Stimulated activated CD4-positive, alpha-beta T cell treated with anti-CD3 and anti-CD28 coated beads, Interleukin-1b, Interleukin-23, amount 100 ng/mL, for 1 hour (primary cell): Measurements from ENCODE around the gene GPRASP2.
"Not testable (repeated sequence)": the region's sequence is repeated elsewhere in the genome, so short reads cannot be mapped to it uniquely, and the experiment has no call there.

Experiments
- DNase-seq, 2 donors: peaks; one replicate each; pipeline ENCODE4 v3.0.0-alpha.2; 2020; ENCODE audit warnings: low read depth in 2 of 2

GPRASP2 gene

DNA sequence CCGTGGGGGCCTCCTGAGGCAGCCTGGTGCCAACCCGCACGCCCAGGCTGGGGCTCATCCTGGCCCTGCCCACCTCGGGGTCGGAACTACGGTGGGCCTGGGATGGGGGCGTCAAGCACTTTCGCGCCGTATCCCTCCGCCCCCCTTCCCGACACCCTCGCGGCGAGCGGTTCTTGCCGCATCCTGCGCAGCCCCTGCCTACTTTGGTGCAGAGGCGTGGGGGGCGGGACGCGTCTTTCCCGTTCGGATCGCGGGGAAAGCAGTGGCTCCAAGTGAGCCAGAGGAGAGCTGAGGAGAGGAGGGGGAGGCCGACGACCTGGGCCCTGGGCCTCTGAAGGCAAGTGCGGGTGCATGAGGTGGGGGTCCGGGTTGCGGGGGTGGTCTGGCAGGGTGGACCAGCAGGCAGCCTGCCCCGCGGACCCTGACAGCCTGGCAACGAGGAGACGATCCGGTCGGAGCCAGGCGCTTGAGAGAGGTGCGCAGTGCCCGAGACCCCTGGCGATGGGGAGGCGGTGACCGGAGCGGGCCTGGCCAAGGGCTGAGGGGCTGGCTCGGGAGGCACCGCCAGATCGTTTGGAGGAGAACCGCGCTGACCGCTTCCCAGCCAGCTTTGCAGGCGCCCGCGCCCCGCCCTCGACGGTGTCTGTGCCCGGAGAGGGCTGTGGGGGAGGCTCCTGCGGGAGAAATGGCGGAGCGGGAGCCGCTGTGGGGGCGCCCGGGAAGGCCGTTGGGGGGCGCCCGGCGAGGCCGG is at the start of gene GPRASP2:
Gene GPRASP2, plus strand, starts transcription at position 233 of the 751 bp plus-strand sequence. CDS start 2,422 bp downstream, outside the sequence.
- no peak for DNase-seq

DNA sequence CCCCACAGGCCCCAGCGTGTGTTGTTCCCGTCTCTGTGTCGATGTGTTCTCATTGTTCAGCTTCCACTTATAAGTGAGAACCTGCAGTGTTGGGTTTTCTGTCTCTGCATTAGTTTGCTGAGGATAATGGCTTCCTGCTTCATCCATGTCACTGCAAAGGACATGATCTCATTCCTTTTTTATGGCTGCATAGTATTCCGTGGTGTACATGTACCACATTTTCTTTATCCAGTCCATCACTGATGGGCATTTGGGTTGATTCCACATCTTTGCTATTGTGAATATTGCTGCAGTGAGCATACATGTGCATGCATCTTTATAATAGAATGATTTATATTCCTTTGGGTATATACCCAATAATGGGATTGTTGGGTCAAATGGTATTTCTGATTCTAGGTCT is 48.4 kb upstream of the GPRASP2 start:
- DNase-seq, result not testable (repeated sequence)

DNA sequence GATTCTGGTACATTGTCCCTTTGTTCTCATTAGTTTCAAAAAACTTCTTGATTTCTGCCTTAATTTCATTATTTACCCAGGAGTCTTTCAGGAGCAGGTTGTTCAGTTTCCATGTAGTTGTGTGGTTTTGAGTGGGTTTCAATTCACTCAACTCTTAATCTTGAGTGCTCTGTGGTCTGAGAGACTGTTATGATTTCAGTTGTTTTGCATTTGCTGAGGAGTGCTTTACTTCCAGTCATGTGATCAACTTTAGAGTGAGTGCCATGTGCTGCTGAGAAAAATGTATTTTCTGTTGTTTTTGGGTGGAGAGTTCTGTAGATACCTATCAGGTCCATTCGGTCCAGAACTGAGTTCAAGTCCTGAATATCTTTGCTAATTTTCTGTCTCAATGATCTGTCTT is 45.2 kb upstream of the GPRASP2 start:
- not testable (repeated sequence) for DNase-seq

DNA sequence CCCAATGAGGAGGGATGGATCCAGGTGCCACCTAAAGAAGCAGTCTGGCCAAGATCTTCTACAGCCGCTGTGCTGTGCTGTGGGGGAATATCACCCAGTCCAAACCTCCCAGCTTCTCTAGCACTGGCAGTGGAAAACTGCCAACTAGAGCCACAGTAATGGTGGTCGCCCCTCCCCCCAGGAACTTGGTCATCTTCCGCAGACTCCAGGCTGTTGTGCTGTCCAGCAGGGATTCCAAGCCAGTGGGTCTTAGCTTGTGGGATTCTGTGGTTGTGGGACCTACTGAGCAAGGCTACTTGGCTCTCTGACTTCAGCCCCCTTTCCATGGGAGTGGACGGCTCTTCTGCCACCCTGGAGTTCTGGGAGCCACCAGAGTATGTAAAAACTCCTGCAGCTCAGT is 42.7 kb upstream of the GPRASP2 start:
- no peak for DNase-seq

DNA sequence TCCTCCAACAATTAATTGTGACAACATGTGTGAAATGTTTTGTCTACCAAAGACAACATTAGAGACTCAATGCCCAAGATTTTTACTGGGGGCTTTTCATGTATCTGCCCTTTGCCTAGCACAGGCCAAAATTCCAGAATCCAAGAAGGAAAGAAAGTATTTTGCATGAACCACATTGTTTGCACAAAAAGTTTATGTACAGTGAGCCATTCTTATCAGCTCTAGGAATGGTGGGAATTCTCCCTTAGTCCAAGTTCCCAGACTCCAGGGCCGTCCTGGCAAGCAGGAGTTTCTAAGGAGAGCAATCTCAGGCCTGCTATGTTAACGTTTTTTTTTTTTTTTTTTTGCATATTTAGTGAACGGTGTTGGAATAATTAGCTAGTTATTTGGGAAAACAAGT is 39.4 kb upstream of the GPRASP2 start:
- DNase-seq, result no peak

DNA sequence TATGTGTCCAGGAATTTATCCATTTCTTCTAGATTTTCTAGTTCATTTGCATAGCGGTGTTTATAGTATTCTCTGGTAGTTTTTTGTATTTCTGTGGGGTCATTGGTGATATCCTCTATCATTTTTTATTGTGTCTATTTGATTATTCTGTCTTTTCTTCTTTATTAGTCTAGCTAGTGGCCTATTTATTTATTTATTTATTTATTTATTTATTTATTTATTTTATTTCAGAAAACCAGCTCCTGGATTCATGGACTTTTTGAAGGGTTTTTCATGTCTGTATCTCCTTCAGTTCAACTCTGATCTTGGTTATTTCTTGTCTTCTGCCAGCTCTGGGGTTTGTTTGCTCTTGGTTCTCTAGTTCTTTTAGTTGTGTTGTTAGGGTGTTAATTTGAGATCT is 34.8 kb upstream of the GPRASP2 start:
- DNase-seq, result not testable (repeated sequence)

DNA sequence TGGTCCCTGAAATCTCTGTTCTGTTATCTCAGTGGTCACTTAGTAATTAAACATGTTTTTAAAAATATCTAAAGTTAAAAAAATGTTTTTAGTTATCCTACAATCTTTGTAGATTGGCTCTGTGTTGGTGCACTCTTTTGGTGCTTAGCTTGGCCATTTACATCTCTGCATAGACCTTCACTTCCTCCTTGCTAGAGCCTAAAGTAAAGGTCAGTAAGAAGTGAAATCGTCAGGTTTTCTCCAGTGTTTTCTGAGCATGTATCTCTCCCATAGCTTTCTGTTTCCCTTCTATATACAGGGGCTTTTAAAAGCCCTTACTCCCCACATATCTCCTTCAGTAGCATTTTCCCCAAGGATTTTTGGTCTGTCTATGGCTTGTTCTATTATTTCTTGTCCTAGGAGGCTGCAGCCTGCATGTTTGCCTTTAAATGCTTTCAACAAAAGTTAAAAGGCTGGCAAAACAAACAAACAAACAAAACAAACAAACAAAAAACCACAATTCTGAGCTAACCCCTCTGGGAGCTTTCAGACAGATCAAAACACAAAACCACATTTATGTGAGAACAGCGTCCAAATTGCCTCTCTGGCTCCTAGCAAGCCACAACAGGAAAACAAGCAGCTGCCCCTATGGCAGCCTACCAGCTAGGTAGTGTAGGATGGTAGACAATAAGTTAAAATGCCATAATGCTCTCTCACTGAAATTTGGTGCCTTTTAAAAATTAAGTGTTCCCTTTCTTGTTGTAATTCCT is 27.3 kb upstream of the GPRASP2 start:
- DNase-seq, result no peak

DNA sequence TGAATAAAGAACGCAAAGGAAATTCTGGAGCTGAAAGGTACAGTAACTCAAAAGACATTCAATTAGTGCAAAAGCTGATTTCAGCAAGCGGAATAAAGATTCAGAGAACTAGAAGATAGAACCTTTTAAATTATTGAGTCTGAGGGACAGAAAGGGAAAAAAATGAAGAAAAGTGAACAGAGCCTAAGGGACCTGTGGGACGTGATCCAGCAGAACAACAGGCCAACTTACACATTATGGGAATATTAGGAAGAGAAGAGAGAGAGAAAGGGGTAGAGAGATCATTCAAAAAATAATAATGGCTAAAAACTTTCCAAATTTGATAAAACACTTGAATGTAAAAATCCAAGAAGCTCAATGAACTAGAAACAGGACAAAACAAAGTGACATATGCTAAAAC is 17.5 kb upstream of the GPRASP2 start:
- no peak for DNase-seq

DNA sequence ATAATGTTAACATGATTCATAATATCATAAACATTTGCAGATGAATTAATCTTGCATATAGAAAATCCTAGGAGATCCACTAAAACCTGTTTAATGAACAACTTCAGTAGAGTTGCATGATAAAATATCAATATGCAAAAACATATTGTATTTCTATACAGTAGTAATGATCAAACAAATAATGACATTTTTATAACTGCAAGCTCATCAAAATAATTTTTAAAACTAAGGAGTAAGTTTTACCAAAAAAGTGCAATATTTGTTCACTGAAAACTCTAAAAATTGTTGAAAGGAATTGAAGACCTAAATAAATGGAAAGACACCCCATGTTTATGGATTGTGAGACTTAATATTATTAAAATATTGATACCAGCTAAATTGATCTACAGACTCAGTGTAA is 15.9 kb upstream of the GPRASP2 start:
- DNase-seq, result no peak

DNA sequence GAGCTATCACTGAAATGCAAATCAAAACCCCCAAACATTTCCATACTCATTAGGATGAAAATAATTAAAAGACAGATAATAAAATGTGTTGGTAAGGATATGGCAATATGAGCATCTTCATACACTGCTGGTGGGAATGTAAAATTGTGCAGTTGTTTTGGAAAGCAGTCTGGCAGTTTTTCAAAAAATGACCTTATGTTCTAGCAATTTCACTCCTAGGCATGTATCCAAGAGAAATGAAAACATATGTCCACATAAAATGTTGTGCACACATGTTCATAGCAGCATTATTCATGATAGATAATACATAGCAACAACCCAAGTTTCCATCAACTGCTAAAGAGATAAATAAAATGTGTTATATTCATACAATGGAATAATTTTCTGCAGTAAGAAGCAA is 14.8 kb upstream of the GPRASP2 start:
- DNase-seq, result no peak

DNA sequence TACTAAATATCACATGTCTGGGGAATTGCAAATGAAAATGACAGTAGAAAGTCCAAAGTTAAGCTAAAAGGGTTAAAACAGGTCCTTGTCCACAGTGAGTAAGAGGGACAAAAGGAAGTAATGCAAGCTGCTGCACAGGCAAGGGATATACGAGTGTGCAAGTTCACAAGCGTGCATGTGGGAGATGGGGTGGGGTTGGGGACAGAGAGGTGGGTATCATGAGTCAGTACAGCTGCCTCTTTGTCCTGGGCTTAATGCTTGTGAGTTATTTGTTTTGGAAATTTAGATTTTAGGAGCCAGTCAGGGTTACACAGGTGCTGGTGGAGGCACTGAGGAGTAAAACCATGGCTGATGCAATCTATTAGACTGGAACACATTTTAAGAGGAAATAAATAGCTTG is 3.3 kb upstream of the GPRASP2 start:
- no peak for DNase-seq

DNA sequence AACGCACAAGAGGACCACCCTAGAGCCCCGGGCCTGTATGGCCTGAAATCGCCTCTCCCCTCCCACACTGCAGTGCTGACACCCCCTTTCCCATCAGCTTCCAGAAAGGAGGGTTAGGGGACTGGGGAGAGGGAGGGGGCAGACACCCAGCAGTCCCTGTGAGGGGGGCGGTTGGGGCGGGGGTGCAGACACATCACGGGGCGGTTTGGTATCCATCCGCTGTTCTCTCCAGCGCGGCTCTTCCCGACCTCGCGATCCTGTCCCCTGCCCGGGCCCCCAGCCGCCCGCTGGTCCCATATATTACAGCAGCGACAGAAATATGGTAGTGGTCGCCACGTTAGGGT is 404 bp upstream of the GPRASP2 start:
- no peak for DNase-seq

DNA sequence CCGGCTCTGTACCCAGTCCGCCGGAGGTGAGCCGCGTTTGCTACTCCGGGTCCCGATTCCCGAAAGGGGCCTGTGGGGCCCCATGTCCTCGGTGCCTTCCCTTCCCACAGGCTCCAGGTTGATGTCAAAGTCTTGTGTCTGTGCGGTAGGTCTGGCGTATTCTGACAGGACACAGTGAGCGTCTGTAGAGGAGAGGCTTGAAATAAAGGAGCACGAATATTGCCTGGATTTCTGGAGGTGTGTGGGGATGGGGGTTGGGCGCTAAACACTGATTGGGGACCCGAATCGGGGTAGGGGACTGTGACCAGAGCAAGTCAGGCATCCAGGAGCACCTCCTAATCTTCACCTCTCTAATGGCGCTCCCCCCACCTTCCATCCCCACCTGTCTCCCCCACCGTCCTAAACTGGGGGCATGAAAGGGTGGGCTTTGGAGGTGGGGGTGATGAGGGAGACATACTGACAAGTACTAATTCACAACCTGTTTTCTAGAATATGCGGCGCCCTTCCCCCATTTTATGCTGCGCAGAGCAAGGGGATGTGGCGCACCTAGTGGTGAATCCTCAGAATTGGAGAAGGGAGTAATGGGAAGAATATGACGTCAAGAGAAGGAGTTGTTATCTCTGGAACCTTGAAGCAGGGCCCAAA is 855 bp downstream of the GPRASP2 start:
- DNase-seq, result no peak

DNA sequence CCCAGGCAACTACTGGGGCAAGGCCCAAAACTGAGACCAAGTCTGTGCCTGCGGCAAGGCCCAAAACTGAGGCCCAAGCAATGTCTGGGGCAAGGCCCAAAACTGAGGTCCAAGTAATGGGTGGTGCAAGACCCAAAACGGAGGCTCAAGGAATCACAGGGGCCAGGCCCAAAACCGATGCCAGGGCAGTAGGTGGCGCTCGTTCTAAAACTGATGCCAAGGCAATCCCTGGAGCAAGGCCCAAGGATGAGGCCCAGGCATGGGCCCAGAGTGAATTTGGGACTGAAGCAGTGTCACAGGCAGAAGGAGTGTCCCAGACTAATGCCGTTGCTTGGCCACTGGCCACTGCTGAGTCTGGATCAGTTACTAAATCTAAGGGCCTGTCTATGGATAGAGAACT is 2.7 kb downstream of the GPRASP2 start:
- DNase-seq, result no peak

DNA sequence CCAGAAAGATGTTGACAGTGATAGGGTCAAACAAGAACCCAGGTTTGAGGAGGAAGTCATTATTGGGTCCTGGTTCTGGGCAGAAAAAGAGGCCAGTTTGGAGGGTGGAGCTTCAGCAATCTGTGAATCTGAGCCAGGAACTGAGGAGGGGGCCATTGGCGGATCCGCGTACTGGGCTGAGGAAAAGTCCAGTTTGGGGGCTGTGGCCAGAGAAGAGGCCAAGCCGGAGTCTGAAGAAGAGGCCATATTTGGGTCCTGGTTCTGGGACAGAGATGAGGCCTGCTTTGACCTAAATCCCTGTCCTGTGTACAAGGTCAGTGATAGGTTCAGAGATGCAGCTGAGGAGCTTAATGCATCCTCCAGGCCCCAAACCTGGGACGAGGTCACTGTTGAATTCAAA is 3.7 kb downstream of the GPRASP2 start:
- no peak for DNase-seq

DNA sequence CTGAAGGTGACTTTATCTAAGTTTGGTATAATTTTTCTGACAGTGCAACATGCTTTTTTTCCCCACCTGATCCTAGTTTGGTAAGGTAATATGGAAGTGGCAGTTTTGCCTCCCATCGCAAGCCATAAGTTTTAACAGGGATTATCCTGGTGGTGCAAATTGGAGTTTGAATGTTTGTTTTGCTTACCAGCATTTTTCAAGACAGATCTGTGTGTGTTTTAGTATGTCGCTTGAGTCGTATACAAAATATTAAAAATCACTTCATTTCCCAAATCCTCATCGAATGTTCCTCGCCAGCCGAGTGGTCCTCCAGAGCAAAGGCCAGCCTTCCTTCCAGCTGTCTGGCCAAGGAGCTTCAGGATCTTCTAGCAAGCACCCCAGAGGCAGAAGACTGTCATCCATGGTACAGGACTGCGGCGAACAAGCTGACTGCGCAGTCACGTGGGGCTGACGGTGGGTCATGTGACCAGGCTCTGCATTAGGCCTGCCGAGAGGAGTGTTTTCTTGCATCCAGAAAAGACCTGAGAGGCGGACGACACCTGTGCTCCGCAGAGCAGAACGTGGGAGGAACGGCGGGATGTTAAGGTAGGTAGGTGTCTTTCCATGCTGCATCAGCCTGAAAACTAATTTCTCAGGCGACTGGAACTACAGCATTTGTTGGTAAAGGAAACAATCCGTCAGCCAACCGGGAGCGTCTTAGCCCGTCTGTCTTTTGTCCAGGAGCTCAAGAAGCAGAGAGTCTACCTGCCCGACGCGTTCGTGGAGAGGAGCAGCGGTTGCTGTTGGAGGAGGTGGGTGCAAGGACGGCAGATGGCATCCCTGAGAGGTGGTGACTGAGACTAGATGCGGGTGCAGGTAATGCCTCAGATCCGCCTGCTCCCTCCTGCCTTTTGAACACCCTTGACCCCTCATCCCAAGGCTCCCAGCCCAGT is 8.3 kb downstream of the GPRASP2 start, which contains the start of gene GPRASP3:
Gene GPRASP3, plus strand, starts transcription at position 507 of the 932 bp plus-strand sequence. CDS start 28,253 bp downstream, outside the sequence.
- peak; percentile 12 to 32 for DNase-seq

DNA sequence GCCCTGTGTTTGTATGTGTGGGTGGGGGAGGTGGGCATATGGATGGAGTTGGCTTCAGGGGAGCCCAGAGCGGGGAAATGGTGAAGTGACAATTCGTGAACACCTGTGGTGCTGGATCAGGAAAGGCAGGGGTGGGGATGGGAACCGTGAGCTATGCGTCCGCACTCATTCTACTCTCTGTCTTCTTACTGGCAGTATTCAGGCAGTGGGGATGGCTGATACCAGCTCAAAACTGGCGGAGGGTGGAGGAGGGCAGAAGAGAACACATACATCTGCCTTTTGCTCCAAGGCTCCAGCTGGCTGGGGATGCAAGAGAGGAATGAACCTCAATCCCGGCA is 8.9 kb downstream of the GPRASP2 start:
- DNase-seq, result not testable (repeated sequence)

DNA sequence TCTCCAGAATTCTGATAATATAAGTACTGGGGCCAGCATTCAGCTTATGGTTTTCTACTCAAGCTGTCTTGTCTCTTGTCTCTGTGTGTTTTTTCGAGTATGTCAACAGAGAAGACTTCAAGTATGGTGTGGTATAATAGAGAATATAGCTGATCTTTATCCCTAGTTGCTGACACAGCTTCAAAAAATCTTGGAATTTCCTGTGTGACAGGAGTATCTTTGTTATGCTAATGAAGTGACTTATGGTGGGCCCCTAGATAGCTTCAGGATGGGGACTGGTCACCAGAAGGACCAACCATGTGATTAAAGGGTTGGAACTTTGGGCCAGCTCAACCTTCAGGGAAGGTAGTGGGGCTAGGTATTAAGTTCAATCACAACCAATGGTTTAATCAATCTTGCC is 11.2 kb downstream of the GPRASP2 start:
- no peak for DNase-seq

DNA sequence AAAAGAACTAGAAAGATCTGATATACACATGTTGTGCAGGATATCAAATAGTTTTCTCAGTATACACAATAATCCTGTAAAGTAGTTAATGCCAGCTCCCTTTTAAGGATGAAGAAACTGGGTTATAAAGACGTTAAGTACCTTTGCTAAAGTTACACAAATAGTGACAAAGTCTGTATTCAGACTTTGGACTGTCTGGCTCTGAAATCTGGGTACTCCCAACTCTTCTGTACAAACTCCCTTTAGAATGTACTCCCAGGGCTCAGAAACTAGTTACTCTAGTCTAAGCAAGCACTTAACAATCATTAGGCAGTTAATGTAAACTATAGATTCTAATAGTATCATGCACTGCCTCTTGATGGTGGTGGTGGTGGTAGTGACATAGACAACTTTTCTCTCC is 15.5 kb downstream of the GPRASP2 start:
- DNase-seq, result no peak

DNA sequence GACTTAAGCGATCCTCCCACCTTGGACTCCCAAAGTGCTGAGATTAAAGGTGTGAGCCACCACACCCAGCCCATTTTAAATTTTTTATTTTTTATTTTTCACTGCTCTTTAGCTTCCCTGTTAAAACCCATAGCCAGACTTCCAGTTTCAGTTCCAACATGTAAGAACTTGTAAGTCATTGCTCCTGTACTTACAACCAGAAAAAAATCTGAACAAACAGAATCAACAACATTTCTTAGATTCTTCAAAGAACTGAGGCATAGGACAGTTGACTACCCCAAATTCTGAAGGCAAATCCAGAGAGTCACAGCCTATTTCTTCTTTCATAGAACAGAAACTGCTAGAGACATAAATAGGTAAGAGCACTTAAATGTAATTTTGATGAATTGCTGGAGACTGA is 16.4 kb downstream of the GPRASP2 start:
- DNase-seq, result no peak

DNA sequence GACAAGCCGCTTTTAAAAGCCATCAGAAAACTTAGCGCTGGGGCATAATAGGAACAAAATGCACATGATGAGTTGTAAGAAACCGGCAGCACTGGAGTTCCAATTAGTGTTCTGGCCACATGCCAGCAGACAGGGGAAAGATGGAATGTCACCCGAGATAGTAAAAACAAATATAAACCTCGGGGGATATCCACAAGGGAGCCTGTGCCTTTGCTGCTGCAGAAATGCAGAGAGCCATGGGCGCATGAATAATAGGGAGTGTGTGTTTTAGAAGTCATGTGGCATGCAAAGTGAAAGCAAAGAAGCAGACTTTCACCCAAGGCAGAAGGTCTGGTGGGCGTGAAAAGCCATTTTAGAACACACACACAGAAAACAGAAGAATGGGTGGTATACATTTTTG is 27.4 kb downstream of the GPRASP2 start:
- DNase-seq, result no peak

DNA sequence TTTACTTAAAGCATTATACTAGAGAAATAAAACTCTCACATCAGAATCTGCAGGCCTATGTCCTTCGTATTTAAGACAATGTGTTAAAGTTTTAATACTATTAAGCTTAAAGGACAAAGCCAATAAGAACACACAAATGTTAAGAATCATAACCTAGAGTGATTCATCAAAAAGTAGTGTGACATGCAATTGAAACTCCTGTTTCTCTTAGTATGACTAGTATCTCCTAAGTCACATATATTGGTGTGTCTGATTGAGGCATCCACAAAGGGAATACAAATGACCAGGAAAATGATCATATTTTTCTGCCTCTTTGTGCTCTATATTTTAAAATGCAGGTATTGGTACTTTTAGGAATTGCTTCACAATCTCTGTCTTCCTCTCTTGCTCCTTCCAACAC is 32.1 kb downstream of the GPRASP2 start:
- DNase-seq, result no peak
